Gastrocnemius medialis (tissue), 4 donors: ENCODE results near the gene RALGAPA1. TPM values are rescaled to one million over a fixed set of nuclear protein-coding genes. Genes with fewer than 3 reads are reported as not detected.

ENCODE experiments used
- ATAC-seq, 2 donors: fragments of 150-250 bp; one replicate each; pipeline ENCODE4 v1.9.1; 2016
- DNase-seq, 2 donors: peaks; one replicate each; pipeline ENCODE4 v3.0.0-alpha.2; 2019
- H3K27ac ChIP-seq, 4 donors: fragments of 200-600 bp; sonication (generic); 1 replicate in 1 of 4; 2 replicates in 3 of 4; pipeline ENCODE4 v1.5.1; 2016 to 2018; ENCODE audit warnings: mild to moderate bottlenecking in 2 of 4, moderate library complexity in 1 of 4
- H3K27me3 ChIP-seq, 3 donors: fragments of 200-600 bp; sonication (generic) in 2 of 3; 1 replicate in 1 of 3; 2 replicates in 2 of 3; pipeline versions ENCODE4 v1.5.1 to v1.6.0; 2016 to 2019; ENCODE audit warnings: mild to moderate bottlenecking in 1 of 3, moderate library complexity in 1 of 3
- H3K36me3 ChIP-seq, 2 donors: fragments of 200-600 bp; sonication (generic) in 1 of 2; one replicate each; pipeline ENCODE4 v1.5.1; 2017 to 2018
- H3K4me1 ChIP-seq, 2 donors: fragments of 200-600 bp; sonication (generic) in 1 of 2; one replicate each; pipeline ENCODE4 v1.5.1; 2016 to 2017; ENCODE audit warnings: mild to moderate bottlenecking in 2 of 2
- H3K4me3 ChIP-seq, 4 donors: fragments of 200-600 bp; sonication (generic) in 3 of 4; 1 replicate in 1 of 4; 2 replicates in 3 of 4; pipeline ENCODE4 v1.5.1; 2016 to 2019; ENCODE audit warnings: mild to moderate bottlenecking in 2 of 4
- H3K9me3 ChIP-seq, 3 donors: fragments of 200-600 bp; sonication (generic) in 2 of 3; 1 replicate in 1 of 3; 2 replicates in 2 of 3; pipeline ENCODE4 v1.5.1; 2016 to 2019
- POLR2A ChIP-seq, 2 donors: fragments of 450-650 bp; IDR thresholded peaks; one replicate each; pipeline ENCODE4 v1.6.1; 2017; ENCODE audit warnings: antibody characterized with exemption in 2 of 2, mild to moderate bottlenecking in 2 of 2, moderate library complexity in 2 of 2
- in situ Hi-C, 4 donors: fragments of 200-750 bp; cut with MboI; loops; one replicate each; pipeline versions ENCODE4 v1.15.0 to v1.8.0; 2017; ENCODE audit warnings: low sequenced_read_pairs in 4 of 4
- intact Hi-C: fragments of 100-400 bp; cut with DNase I; formaldehyde crosslinking; loops from one replicate; pipeline ENCODE4 v1.15.1; 2023; ENCODE audit warnings: low total_unique reads
- total RNA-seq, 4 donors: library from RNA; depleted of rRNA; stranded (reverse); fragments of >200 nt; gene quantifications; one replicate each; pipeline versions ENCODE4 v1.1.0 to v1.2.3, GENCODE V29; 2016
- TF ChIP-seq, protein P1 (sequence below), 5 experiments: fragments of 450-650 bp in 3 of 5; fragments of 200-600 bp in 2 of 5; sonication (generic) in 2 of 5; IDR thresholded peaks in 4 of 5; conservative IDR thresholded peaks in 1 of 5; 1 replicate in 4 of 5; 2 replicates in 1 of 5; pipeline ENCODE4 v1.5.1; 2016 to 2019; ENCODE audit warnings: antibody characterized with exemption in 5 of 5, mild to moderate bottlenecking in 3 of 5, moderate library complexity in 3 of 5

RALGAPA1 gene
- total RNA-seq, 4 donors from 2014 or later, result 26.0 to 55.9 (median 30.2) TPM

DNA sequence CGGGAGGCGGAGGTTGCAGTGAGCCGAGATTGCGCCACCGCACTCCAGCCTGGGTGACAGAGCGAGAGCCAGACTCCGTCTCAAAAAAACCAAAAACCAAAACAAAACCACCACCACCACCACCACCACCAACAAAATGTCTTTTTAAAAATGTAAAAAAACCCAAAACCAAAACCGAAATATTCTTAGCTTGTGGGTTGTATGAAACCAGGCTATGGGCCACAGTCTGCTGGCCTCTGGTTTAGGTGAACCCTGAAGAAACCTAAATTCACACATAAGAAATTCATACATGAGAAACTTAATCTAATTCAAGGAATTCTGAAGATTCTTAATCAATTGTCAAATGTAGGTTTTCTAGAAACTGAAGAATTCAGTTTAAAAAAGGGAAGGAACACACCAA lies 237.5 kb downstream of the RALGAPA1 start:
- intact Hi-C loops, result no loop called here
- ATAC-seq, result no peak
- peaks cover 0 to 6% of the 10 kb centered on the region in 2 donors for H3K4me1 ChIP-seq
- no peak for DNase-seq
- no peak overlapping the region for H3K27ac ChIP-seq
- no peak overlapping the region for H3K4me3 ChIP-seq
- in situ Hi-C loops, result no loop called here
- TF ChIP-seq, protein P1, sequence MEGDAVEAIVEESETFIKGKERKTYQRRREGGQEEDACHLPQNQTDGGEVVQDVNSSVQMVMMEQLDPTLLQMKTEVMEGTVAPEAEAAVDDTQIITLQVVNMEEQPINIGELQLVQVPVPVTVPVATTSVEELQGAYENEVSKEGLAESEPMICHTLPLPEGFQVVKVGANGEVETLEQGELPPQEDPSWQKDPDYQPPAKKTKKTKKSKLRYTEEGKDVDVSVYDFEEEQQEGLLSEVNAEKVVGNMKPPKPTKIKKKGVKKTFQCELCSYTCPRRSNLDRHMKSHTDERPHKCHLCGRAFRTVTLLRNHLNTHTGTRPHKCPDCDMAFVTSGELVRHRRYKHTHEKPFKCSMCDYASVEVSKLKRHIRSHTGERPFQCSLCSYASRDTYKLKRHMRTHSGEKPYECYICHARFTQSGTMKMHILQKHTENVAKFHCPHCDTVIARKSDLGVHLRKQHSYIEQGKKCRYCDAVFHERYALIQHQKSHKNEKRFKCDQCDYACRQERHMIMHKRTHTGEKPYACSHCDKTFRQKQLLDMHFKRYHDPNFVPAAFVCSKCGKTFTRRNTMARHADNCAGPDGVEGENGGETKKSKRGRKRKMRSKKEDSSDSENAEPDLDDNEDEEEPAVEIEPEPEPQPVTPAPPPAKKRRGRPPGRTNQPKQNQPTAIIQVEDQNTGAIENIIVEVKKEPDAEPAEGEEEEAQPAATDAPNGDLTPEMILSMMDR (IDR thresholded peaks at IDR 0.05 in 4 of 5, conservative IDR thresholded peaks at IDR 0.05 in 1 of 5), result no peak
- no peak for TF ChIP-seq POLR2A (IDR thresholded peaks at IDR 0.05)
- H3K36me3 ChIP-seq, result peaks cover 0 to 4% of the 10 kb centered on the region in 2 donors
- no peaks in the 10 kb centered on the region for H3K27me3 ChIP-seq
- H3K9me3 ChIP-seq, result no peaks in the 10 kb centered on the region

GRCh38 chr14:35565871-35566464 lies 243.1 kb downstream of the RALGAPA1 start:
- Histone ChIP-seq H3K36me3 (no peaks in the 10 kb centered on the region), H3K27ac (no peak overlapping the region), H3K9me3 (no peaks in the 10 kb centered on the region), H3K4me3 (no peak overlapping the region), H3K4me1 (no peaks in the 10 kb centered on the region), H3K27me3 (no peaks in the 10 kb centered on the region)
- TF ChIP-seq, protein P1 (IDR thresholded peaks at IDR 0.05 in 4 of 5, conservative IDR thresholded peaks at IDR 0.05 in 1 of 5), result no peak
- no peak for TF ChIP-seq POLR2A (IDR thresholded peaks at IDR 0.05)
- DNase-seq (no peak), ATAC-seq (no peak)
- intact Hi-C loops, result no loop called here
- in situ Hi-C loops, result no loop called here

GRCh38 chr14:35558680-35559079 lies 250.4 kb downstream of the RALGAPA1 start:
- ATAC-seq (no peak), DNase-seq (no peak)
- Histone ChIP-seq H3K27me3 (no peaks in the 10 kb centered on the region), H3K36me3 (no peaks in the 10 kb centered on the region), H3K4me1 (no peaks in the 10 kb centered on the region), H3K9me3 (no peaks in the 10 kb centered on the region), H3K4me3 (no peak overlapping the region), H3K27ac (no peak overlapping the region)
- intact Hi-C loops, result no loop called here
- in situ Hi-C loops, result no loop called here
- TF ChIP-seq, protein P1 (IDR thresholded peaks at IDR 0.05 in 4 of 5, conservative IDR thresholded peaks at IDR 0.05 in 1 of 5), result no peak
- no peak for TF ChIP-seq POLR2A (IDR thresholded peaks at IDR 0.05)

DNA sequence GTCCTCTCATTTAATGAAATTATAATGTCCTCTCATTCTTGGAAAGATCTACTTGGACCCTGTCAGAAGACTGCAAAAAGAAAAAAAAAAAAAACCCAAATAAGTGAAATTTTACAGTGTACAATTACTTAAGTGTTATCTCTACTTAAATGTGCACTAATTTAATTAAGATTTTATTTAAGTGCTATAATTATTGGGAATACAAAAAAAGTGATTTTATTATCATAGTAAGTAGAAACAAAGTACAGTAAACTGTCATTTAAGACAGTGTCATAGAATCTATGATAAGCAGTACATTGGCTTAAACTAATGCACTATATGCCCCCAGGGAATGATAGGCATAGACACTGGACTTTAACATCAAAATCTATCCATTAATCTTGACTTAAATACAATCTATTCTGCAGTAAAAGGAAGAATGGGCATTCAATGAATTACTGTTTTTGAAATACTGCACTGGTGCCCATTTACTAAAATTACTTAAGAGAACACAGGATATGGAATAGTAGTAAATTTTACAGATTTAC lies 251.8 kb downstream of the RALGAPA1 start:
- intact Hi-C loops, result no loop called here
- Histone ChIP-seq H3K4me1 (no peaks in the 10 kb centered on the region), H3K9me3 (no peaks in the 10 kb centered on the region), H3K36me3 (no peaks in the 10 kb centered on the region), H3K27me3 (no peaks in the 10 kb centered on the region), H3K4me3 (no peak overlapping the region), H3K27ac (no peak overlapping the region)
- no peak for TF ChIP-seq POLR2A (IDR thresholded peaks at IDR 0.05)
- TF ChIP-seq, protein P1 (IDR thresholded peaks at IDR 0.05 in 4 of 5, conservative IDR thresholded peaks at IDR 0.05 in 1 of 5), result no peak
- ATAC-seq (no peak), DNase-seq (no peak)
- in situ Hi-C loops, result no loop called here

- no peaks in the 10 kb centered on the region for H3K4me1 ChIP-seq
- intact Hi-C loops (no loop called here), in situ Hi-C loops (no loop called here)
- H3K36me3 ChIP-seq, result no peaks in the 10 kb centered on the region
- no peak overlapping the region for H3K4me3 ChIP-seq
- TF ChIP-seq POLR2A (IDR thresholded peaks at IDR 0.05), result no peak
- TF ChIP-seq, protein P1 (IDR thresholded peaks at IDR 0.05 in 4 of 5, conservative IDR thresholded peaks at IDR 0.05 in 1 of 5), result no peak
- ATAC-seq, result no peak
- H3K27me3 ChIP-seq, result no peaks in the 10 kb centered on the region
- H3K9me3 ChIP-seq, result no peaks in the 10 kb centered on the region
- no peak for DNase-seq
- H3K27ac ChIP-seq, result no peak overlapping the region
Measured at GRCh38 chr14:35556548-35556947, 252.5 kb downstream of the RALGAPA1 start.
